GM19023 (cell line): Measurements from ENCODE around the gene PDCD5.

ENCODE experiments used
- ATAC-seq: cut with Tn5 transposase; IDR thresholded peaks from one replicate; pipeline ENCODE4 v1.9.1; 2021; ENCODE audit warnings: mild to moderate bottlenecking, moderate library complexity; ENCODE audit not compliant: unreplicated experiment

PDCD5 gene

DNA sequence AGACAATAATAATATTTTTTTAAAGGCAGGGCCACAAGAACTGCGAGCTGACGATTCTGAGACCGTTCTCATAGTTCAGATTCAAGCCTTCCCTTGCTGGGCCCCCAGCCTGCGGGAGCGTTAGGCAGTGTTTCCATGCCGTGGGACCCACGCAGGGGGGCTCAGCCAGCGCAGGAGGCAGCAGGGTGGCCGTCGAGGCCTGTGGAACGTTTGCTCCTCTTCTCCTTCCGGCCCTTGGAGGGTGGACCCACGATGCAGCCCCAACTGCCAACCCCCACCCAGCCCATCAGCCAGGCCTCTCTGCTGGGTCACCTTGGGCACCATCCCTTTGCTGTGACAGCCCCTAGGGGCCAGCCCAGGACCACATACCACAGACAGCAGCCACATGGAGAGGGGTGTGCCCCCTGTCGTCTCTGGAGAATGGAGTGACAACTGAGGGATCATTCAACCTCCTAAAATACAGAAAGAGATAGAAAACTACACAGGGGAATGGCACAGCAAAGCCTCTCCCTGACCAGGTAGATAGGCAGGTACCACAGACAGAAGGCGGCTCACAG is 46.8 kb downstream of the PDCD5 start:
- no peak for ATAC-seq

- ATAC-seq: no peak
These were observed 49.3 kb downstream of the PDCD5 start for GRCh38 chr19:32630338-32630737.

DNA sequence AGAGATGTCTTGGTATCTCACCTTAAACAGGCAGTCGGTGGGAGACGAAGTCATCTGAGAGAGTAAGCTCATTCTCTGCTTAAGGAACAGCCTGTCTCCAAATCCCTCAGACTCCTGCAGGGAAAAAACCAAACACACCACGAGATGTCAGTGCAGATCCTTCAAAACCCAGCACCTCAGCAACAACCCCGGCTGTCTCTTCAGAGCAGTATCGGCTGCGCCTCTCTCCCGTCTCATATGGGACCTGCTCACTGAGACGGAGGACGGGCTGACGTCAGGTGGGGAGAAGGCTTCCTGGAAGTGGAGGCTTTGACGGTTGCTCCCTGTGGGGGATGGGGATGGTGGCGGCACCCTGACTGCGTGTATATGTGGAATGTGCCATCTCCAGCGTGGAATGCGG is 50.4 kb downstream of the PDCD5 start:
- no peak for ATAC-seq
